ENCODE results near the gene STAMBPL1.

The STAMBPL1 gene

GRCh38 chr10:88958721-88959120 is 78.7 kb downstream of the STAMBPL1 start:
- DNase-seq: no peak

GRCh38 chr10:88960802-88961201 is 80.8 kb downstream of the STAMBPL1 start:
- DNase-seq: no peak

DNA sequence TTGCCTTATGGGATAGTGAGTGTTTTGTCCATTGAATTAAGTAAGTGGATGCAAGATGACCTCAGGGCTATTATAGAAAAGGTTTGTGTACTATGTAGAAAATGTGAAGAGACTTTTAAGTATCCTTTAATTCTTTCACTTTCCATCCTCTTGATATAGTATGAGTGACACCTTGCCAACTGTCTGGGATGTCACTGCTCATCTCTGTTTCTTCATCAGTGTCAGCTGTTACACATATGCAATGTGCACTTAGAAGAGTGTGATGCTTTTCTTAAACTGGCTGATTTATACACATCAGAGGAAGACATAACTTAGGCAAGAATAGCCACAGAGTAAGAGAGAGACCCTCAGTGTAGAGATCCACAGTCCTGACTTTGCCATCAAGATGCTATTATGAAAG is 81.2 kb downstream of the STAMBPL1 start:
- no peak for DNase-seq

DNA sequence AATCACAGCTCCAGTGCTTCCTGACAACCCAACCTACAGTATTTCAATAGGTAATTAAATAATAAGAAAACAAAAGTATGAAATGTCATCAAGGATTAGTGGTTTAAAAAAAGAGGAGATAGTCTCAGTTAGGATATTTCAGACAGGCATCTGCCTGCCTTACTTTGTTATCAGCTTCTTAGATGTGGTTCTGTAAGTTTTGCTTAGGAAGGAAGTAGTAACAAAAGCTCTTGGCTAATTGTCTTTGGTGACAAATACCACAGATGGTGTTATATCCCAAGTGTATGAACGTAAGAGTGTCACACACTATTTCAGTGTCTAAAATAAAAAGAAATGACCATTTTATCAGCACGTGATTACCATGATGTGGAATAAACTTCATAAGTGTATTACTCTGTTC is 82.3 kb downstream of the STAMBPL1 start:
- DNase-seq: no peak

- no peak for DNase-seq
Observed at GRCh38 chr10:88963318-88963717, 83.3 kb downstream of the STAMBPL1 start.

GRCh38 chr10:88964360-88964759 is 84.3 kb downstream of the STAMBPL1 start:
- DNase-seq: no peak

- no peak for DNase-seq
Observed at GRCh38 chr10:88964869-88965415, 84.9 kb downstream of the STAMBPL1 start.

DNA sequence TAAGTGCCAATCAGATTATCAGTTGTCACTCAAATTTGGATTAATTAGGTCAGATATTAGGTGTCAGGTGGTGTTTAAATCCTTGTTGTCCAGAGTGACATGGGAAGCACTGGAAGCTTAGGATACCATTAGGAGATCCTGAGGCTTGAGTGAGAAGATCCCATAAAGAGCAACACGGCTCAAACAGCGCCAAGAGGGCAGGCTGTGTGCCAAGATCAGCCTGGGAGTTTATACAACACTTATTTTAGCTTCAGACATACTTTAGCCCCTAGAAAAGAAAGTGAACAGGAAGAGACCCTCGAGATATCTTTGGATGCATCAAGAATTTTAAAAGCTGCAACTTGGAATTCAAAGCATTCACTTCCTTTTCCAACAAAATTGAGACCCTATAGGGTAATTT is 86.8 kb downstream of the STAMBPL1 start:
- no peak for DNase-seq

DNA sequence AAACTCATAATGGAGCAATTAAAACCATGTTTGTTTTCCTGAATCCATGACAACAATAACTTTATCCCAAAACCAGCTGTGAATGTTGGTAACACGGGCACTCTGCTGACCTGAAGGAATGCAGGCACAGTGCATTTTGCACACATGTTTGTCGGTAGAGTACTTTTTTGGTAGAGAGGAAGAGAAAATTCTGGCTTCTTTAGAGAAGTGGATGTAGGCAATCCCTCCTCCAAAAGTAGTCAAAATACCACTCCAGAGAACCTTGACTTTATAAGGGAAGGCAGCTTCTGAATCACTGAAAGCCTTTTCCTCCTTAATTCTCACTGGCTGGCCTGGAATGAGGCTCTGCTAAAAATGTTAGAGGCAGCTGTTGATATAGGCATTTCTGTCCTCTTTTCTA is 88.3 kb downstream of the STAMBPL1 start:
- DNase-seq: no peak

DNA sequence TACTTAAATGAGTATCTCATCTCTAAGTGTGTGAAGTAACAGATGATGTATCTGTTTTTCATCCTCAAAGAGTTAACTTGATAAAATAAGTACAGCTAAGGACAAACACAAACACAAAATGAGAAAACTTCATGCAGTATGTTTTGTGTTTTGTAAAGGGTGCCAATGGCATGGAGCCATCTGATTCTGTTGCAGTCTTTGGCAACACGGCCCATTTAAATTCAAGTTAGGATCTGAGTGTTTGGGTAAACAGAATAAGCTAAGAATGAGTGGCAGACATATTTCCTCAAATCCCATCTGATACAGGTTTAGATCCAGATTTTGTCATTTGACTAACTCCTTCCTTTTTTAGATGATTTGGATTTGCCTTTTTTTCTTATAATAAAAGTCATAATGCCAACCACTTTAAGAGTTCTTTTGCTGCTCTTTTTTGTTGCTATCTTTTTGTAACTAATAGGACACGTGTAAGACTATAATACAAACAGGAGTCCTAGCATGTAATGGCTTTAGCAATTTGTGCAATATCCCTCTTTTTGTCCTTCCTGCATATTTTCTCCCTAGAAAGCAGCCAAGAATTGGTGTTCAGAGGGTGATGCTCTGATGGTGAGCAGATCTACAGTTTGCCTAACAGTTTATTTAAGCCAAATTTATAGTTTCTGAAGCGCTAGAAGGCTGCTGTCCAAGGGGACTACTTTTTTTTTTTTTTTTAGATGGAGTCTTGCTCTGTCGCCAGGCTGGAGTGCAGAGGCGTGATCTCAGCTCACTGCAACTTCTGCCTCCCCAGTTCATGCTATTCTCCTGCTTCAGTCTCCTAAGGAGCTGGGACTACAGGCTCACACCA is 91.4 kb downstream of the STAMBPL1 start:
- DNase-seq: peak; percentile 76

All from DMS79 treated with DMSO at 0.1 percent for 48 hours (cell line).